Stimulated activated CD4-positive, alpha-beta T cell treated with anti-CD3 and anti-CD28 coated beads, Interleukin-4, amount 100 ng/mL, for 48 hours (primary cell): ENCODE data around the gene DGKH.

ENCODE experiments used
- DNase-seq, 2 donors: peaks; one replicate each; pipeline ENCODE4 v3.0.0-alpha.2; 2020; ENCODE audit warnings: low read depth in 2 of 2

The DGKH gene, protein sequence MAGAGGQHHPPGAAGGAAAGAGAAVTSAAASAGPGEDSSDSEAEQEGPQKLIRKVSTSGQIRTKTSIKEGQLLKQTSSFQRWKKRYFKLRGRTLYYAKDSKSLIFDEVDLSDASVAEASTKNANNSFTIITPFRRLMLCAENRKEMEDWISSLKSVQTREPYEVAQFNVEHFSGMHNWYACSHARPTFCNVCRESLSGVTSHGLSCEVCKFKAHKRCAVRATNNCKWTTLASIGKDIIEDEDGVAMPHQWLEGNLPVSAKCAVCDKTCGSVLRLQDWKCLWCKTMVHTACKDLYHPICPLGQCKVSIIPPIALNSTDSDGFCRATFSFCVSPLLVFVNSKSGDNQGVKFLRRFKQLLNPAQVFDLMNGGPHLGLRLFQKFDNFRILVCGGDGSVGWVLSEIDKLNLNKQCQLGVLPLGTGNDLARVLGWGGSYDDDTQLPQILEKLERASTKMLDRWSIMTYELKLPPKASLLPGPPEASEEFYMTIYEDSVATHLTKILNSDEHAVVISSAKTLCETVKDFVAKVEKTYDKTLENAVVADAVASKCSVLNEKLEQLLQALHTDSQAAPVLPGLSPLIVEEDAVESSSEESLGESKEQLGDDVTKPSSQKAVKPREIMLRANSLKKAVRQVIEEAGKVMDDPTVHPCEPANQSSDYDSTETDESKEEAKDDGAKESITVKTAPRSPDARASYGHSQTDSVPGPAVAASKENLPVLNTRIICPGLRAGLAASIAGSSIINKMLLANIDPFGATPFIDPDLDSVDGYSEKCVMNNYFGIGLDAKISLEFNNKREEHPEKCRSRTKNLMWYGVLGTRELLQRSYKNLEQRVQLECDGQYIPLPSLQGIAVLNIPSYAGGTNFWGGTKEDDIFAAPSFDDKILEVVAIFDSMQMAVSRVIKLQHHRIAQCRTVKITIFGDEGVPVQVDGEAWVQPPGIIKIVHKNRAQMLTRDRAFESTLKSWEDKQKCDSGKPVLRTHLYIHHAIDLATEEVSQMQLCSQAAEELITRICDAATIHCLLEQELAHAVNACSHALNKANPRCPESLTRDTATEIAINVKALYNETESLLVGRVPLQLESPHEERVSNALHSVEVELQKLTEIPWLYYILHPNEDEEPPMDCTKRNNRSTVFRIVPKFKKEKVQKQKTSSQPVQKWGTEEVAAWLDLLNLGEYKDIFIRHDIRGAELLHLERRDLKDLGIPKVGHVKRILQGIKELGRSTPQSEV

DNA sequence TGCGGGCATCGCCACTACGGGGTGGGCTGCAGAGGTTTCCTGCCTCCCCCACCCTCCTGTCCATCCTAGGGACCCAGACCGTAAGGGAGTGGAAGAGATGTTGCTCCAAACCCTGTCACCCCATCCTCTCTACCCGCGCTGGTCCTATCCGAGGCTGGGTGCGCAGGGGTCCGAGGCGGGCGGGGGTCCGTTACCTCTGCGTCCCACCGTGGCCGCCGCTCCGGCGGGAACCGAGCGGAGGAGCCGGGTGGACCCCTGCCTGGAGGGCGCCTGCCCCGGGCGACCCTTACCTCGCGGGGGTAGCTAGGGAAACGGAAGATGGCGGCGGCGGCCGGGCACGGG, at the start of gene DGKH:
Gene DGKH (plus strand): TSS at position 307 of the 342 bp plus-strand sequence. CDS start 126 bp downstream, outside the sequence.
- DNase-seq: no peak

DNA sequence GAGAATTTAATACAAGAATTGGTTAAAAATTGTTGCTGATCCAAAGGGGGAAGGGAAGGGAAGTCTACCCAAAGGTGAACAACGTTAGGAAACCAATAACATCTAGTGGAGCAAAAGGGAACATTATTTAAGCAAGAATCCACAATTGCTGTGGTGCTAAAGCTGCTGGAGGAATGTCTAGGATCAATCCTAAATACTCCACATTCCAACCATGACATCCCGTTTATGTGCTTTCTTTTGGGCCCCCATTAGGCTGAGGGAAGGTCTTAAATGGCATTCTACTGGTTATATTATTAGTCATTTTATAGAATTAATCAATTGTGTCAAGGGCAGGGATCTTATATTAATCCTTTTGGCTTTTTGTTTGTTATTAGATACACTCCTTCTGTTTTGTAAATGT, 47.6 kb upstream of the DGKH start:
- DNase-seq: no peak

DNA sequence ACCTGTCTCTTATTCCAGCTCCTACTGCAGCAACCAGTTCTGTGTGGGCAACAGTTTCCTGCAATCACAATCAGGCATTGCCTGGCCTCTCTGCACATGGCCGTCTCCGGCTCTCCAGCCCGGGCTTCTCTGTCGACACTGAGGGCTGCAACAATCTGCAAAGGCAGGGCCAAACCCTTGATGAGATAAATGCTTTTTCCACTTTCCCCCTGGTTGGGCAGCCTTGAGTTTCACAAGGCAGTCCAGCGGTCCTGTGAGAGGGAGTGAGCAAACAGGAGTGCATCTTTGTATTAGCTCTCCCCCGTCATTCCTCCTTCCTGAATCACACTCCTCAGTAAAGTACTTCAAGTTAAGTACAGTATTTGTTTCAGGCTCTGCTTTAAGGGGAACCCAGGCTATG, 46.9 kb upstream of the DGKH start:
- DNase-seq: no peak

DNA sequence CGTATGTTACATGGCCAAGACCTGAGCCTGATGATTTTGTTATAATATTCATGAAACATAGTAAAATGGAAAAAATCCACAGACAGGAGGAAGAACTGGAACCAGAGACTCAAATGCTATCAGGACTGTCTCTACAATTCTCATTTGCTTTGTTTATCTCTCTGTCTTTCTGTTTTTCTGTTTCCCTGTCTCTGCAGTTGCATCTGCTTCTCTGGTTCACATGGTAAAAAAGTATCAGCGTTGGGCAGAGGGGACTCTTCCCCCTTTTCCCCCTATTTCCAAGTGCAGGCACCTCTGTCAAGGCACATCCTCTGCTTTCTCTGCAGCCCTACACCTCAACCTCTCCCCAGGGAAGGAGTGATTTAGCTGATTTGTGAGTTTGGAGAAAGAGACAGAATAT, 46.4 kb upstream of the DGKH start:
- DNase-seq: no peak

DNA sequence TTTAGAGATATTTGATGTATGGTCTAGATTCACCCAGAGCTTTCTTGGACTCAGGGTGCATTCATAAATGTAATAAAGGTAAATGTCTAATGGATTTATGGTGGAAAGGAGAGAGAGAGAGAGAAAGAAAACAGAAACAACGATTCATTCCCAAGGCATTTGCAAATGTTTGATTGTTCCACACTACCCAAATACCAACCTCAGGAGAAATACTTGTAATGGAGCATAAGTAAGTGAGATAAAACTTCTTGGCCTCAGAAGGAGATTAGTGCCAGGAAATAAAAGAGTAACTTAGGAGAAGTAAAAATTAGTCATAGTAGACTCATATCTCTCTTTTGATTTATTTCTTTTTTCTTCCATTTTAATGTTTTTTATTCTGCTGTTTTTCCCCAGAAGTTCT, 40.6 kb upstream of the DGKH start:
- DNase-seq: no peak

DNA sequence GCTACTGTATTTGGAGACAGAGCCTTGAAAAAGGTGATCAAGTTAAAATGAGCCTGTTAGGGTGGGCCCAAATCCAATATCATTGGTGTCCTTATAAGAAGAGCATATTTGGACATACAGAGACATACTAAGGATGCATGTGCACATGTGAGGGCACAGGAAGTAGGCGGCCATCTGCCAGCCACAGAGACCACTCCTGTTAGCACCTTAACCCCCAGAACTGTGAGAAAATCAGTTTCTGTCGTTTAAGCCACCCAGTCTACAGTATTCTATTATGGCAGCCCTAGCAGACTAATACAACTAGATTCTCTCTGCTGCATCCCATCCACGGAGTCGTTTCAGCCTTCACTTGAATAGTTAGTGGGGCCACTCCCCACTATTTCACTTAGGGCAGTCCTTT, 39.4 kb upstream of the DGKH start:
- no peak for DNase-seq

DNA sequence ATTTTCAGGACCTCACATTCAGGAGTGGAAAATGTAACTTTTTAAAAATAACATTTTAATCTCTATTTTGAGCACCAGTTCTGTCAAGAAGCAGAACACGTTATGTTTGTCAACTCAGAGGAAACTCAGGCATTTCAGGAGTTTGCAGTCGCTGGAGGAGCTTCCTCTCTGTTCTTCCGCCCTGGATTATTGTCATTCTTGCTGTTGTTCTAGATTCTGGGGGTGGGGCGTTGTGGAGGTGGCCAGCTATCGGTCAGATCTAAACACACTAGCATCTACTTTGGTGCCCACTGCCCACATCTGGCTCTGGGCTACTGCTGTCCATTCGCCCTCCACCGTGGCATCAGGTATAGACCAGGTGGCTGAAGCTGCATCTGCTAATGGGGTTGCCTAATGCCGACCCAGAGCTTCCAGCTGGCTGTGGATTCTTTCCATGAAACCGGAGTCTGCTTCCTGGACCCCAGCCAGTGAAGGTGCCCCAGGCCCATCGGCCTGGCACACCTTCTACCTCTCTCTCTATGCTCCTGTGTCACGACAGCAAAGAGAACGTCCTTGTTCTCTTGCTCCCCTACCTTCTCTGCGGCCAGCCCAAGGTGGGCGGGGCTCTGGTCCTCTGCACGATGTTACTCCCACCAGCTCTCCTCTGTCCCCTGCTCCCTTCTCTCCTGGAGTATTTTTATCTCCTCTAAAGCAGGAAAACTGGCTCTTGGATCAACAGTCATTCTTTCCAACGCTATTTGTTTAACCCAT, 36.7 kb upstream of the DGKH start:
- no peak for DNase-seq

DNA sequence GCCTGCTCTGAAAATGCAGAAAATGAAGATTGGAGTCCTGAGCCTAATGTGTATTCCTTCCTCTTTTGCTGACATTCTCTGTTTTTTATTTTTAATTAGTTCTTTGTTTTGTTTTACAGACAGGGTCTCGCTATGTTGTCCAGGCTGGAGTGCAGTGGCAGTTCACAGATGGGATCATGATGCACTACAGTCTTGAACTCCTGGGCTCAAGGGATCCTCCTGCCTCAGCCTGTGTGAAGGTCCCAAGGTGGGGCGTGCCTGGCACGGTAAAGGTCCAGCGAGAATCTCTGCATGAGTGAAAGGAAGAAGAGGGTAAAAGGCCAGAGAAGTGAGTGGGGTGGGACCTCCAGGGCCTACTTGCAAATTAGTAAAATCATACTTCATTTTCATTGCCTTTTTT, 34.3 kb upstream of the DGKH start:
- no peak for DNase-seq

DNA sequence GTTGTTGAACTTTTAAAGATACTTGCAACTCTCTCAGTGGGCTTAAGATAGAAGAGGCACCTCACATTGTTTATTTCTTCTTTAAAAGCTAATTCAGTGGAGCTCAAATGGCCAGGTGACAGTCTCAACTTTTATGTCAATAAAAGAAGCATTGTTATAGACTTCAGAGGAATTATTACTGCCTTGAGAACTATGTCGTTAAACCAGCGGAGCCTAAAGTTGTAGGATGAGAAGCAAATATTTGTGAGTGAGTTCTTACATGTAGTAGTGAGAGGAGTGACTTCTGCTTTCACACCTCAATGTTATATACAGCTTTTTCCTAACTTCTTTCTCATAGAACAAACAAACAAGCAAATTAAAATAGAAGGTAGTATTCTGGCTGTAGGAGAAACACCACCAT, 31.2 kb upstream of the DGKH start:
- DNase-seq: no peak

DNA sequence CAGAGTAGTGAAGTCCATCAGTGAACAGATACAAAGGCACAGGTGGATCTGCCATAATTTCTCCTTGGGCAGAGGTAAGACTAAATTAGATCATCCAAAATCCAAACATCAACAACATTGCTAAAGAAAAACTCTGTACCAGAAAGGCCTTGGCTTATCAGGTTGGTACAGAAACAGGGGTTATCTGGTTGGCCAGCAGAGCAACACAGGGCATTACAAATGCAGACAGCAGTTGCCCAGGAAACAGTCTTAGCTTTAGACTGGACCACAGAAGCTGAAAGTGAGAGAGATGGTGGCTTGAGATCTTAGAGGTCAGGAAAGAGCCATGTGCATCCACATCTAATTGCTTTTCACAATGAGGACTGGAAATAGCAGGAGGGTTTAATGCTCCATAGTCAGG, 26.6 kb upstream of the DGKH start:
- no peak for DNase-seq

DNA sequence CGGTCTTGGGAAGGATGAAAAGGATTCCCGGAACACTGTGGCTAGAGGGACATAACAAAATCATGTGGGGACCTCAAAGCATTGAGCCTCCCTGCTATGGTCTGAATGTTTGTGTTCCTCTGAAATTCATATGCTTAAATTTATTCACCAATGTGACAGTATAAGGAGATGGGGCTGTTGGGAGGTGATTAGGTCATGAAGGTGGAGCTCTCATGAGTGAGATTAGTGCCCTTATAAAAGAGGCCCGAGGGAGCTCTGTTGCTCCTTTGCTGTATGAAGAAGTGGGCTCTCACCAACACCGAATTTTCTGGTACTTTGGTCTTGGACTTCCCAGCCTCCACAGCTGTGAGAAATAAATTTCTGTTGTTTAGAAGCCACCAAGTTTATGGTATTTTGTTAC, 26.1 kb upstream of the DGKH start:
- DNase-seq: no peak

DNA sequence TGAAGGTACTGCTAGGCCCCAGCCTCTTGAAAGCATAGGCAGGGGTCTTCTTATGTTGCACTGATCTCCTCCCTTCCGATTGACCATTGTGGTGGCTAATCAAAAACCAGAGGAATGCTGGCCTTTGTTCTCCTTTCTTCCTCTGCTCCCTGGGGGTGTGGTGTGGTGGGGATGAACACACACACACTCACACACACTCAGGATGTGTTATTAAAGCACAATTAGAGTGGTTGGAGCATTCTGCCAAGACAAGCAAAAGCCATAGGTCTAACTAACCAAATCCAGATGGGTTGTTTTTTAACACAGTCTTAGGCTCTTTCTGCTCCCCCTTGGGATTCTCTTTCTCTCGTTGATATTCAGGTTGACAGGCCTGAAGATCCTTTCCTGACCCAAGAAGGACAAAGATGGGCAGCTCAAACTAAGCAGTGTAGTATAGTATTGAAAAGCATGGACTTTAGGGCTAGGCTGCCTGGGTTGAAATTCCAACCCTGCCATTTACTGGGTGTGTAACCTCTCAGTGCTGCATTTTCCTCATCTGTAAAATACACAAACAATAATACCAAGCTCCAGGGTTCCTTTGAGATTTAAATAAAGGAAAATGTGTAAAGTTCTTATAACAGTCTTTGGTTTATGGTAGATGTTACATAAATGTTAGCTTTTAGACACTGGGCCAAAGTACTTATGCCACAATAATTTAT, 25.5 kb upstream of the DGKH start:
- no peak for DNase-seq

DNA sequence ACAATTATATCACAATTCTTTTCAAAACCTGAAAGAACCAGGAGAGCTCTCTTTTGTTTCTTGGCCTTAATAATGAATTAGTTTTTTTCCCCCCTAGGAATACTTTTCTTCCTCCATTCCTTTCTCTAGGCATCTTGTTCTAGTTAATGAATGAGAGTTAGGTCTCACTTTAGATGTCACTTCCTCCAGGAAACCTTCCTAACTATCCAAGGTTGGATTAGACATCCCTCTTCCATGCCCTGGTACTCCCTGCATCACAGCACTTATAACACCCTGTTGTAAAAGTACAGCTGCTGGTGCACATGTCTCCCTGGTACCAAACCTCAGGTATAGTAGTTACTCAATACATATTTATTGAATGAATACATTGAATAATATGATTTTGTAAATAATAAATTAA, 21.2 kb upstream of the DGKH start:
- no peak for DNase-seq

DNA sequence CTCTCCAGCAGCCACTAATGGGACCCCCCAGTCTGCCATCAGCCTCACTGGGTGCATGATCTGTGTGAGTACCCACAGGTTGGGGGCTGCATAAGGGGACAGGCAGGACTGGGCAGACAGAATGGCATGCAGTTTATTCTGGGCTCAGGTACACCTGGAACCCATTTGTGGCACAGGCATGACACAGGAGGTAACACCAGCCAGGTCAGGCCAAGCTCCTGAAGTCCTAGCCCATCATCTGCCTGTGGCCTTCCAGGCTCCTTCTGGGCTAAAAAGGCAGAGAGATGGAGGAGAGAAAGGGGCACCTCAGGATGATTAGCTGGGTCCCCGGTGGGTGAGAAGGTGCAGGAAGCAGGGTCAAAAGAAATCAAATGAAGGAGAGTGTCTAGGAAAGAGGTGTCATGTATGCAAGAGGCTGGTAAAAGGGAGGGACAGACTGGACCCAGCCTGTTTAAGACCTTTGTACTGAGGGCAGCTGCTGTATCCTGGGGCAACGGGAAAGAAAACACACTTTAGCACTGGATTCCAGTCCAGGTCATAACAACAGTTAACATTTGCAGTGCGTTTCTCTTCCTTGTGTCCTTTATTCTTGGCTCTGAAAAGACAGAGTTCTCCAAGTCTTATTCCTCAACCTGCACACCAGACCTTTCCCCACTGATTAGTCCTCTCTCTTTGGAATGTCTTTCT, 20.2 kb upstream of the DGKH start:
- no peak for DNase-seq

DNA sequence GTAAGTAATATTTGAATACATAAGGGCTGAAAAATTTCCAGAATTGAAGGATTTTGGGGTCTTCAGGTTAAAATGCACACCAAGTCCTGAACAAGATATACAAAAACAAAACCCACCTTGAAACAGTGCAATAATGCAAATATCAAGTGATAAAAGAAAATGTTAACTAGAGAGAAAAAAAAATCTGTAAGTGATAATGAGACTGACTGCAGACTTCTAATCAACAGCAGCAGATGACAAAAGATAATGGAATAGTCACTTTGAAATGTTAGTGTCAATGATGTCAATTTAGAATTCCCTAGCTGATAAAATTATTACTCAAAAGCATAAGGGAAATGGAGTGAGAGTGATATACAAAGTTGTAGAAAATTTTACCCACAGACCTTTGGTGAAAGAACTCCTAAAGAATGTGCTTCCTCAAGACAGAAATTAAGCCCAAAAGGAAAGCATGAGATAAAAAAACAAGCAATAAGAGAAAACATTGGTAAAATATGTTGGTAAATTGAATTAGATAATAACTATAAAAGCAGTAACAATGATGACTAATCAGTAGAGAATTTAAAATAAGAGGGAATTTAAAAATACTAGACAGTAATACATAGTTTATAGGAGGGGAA, 12.4 kb upstream of the DGKH start:
- DNase-seq: no peak

DNA sequence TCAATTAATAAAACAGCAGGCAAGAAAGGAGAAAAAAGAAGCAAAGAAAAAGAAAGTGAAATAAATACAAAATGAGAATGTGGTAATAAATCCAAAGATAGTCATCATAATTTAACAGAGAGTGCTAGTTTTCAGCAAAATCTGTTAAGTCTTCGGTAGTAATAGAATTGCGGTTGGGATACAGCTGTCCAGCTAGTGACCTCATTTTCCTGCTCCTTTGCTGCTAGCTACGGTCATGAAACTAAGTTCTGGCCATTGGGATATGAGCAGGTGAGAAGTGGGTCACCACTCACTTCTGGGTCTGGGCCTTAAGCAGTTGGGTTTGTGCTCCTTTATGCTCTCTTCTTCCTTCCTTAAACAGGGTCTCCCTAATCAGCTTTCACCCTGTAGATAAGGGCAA, 11.7 kb upstream of the DGKH start:
- no peak for DNase-seq

DNA sequence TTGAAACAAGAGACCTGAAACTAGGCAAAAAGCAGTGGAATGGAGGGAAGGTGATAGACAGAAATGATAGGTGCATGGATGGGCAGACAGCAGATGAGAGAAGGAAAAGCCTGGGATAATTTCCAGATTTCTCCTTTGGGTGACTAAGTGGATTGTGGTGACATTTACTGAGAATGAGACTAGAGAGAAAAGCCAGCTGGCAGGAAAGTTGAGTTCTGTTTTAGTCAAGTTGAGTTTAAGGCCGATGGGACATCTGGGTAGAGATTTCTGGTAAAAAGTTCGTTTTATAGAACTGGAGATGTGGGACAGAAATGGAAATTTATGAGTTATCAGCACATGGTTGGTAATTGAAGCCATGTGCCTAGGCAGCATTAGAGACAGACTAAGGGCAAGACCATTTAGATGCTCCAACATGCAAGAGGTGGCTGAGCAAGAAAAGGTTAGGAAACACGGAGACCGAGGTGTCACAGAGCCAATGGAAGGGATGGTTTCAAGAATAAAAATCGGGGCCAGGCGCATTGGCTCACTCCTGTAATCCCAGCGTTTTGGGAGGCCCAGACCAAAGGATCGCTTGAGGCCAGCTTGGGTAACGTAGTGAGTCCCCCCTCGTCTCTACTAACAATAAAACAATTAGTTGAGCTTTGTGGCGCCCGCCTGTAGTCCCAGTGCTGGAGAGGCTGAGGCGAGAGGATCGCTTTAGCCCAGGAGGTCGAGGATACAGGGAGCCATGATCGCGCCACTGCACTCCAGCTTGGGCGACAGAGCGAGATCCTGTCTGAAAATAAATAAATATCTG, 9.6 kb upstream of the DGKH start:
- DNase-seq: no peak

DNA sequence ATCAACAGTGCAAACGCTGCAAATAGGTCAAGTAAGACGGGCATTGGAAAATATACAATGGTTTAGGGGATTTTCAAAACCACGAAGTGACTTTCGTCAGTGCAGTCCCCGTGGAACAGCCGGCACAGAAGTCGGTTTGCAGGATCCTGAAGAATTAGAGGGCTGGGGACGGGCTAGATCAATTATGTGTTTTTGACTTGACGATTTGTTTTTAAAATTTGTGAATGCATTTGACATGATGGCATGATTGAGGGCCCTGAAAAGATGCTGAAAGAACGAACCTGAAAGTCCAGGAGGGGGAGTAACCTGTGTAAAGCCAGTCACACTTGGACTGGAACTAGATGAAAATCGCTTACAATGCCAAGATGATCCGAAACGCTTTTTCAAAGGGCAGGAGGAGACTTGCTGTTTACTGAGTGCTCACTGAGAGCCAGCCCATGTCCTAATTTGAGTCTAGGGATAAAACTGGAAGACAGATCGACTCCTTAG, 8.9 kb upstream of the DGKH start:
- no peak for DNase-seq
